HCT116 (cell line): ENCODE data around the gene CACNA2D3. TPM values are rescaled to one million over a fixed set of nuclear protein-coding genes. Genes with fewer than 3 reads are reported as not detected.

ENCODE experiments used
- ATAC-seq: fragments of 200-7000 bp; cut with Tn5 transposase; 2 replicates; pipeline ENCODE4 v1.9.1; 2020; ENCODE audit warnings: mild to moderate bottlenecking, moderate library complexity
- BruUV-seq: library from RNA; stranded (reverse); fragments of 400-500 nt; replicated peaks from 2 replicates; lab custom pipeline; 2021; lab: Mats Ljungman, UMichigan
- CTCF ChIA-PET: fragments of 300-600 bp; sonication (Branson Sonifier 250); formaldehyde crosslinking; loops from one replicate; lab custom pipeline; 2021; ENCODE audit warnings: antibody characterized with exemption; lab: Charles Lee
- POLR2A ChIA-PET: fragments of 300-600, 350-600 bp; sonication (Branson Sonifier 250); formaldehyde crosslinking; loops from one replicate; lab custom pipeline; 2021; ENCODE audit warnings: antibody characterized with exemption; lab: Charles Lee
- RAD21 ChIA-PET, 2 experiments: fragments of 300-600 bp; sonication (Branson Sonifier 250); formaldehyde crosslinking; loops; one replicate each; lab custom pipeline; 2023; ENCODE audit warnings: low total read pairs in 2 of 2; ENCODE audit not compliant: uncharacterized antibody in 2 of 2, unreplicated experiment in 2 of 2, low non-redundant PET in 1 of 2; lab: Charles Lee
- DNase-seq: peaks from one replicate; pipeline ENCODE4 v3.0.0-alpha.2; 2010; ENCODE audit warnings: low read depth, low spot score
- H2AFZ ChIP-seq: fragments of 200-600 bp; shearing (Covaris generic), sonication (generic); 2 replicates; pipeline ENCODE4 v1.6.1; 2017; ENCODE audit warnings: low read depth, mixed run types, mixed read lengths, antibody characterized with exemption, low read length; ENCODE audit not compliant: poor library complexity, severe bottlenecking
- H3K27ac ChIP-seq: 2 replicates; pipeline ENCODE4 v1.5.1; 2012; ENCODE audit warnings: low read depth, low read length
- H3K27me3 ChIP-seq: fragments of 200-600 bp; sonication (generic); 2 replicates; pipeline ENCODE4 v1.6.1; 2016; ENCODE audit warnings: mixed run types, low read length, mixed read lengths; ENCODE audit not compliant: insufficient read depth
- H3K36me3 ChIP-seq, 2 experiments: fragments of 200-500 bp in 1 of 2; fragments of 200-600 bp in 1 of 2; sonication (Bioruptor generic) in 1 of 2; sonication (generic) in 1 of 2; 2 replicates each; pipeline versions ENCODE4 v1.5.1 to v1.6.1; 2014 to 2016; ENCODE audit warnings: low read length in 2 of 2, inconsistent platforms in 1 of 2, mixed read lengths in 1 of 2, mixed run types in 1 of 2; ENCODE audit not compliant: insufficient read depth in 2 of 2, control insufficient read depth in 1 of 2
- H3K4me1 ChIP-seq, 2 experiments: fragments of 200-600 bp in 1 of 2; sonication (generic) in 1 of 2; 2 replicates each; pipeline versions ENCODE4 v1.5.1 to v1.6.1; 2012 to 2017; ENCODE audit warnings: low read length in 2 of 2, inconsistent platforms in 1 of 2, mild to moderate bottlenecking in 1 of 2, mixed read lengths in 1 of 2, mixed run types in 1 of 2, moderate library complexity in 1 of 2; ENCODE audit not compliant: insufficient read depth in 2 of 2, control insufficient read depth in 1 of 2
- H3K4me2 ChIP-seq: fragments of 200-600 bp; sonication (generic); 2 replicates; pipeline ENCODE4 v1.6.1; 2017; ENCODE audit warnings: mixed run types, low read length, mixed read lengths
- H3K4me3 ChIP-seq, 2 experiments: fragments of 200-600 bp in 1 of 2; sonication (generic) in 1 of 2; replicated peaks in 1 of 2; 2 replicates each; pipeline ENCODE4 v1.5.1; 2011 to 2016; ENCODE audit warnings: low read length in 2 of 2, control low read depth in 1 of 2, low read depth in 1 of 2, mild to moderate bottlenecking in 1 of 2, mixed read lengths in 1 of 2, mixed run types in 1 of 2
- H3K79me2 ChIP-seq: fragments of 200-600 bp; sonication (generic); 2 replicates; pipeline ENCODE4 v1.6.1; 2017; ENCODE audit warnings: mild to moderate bottlenecking, mixed run types, low read length, moderate library complexity, mixed read lengths; ENCODE audit not compliant: insufficient read depth
- H3K9ac ChIP-seq: fragments of 200-600 bp; sonication (generic); 2 replicates; pipeline ENCODE4 v1.6.1; 2016; ENCODE audit warnings: low read length, mixed read lengths
- H3K9me2 ChIP-seq: fragments of 200-600 bp; sonication (generic), shearing (Covaris generic); 2 replicates; pipeline ENCODE4 v1.6.1; 2017; ENCODE audit warnings: mixed run types, mild to moderate bottlenecking, moderate library complexity; ENCODE audit not compliant: insufficient read depth
- H3K9me3 ChIP-seq, 2 experiments: fragments of 200-500 bp in 1 of 2; fragments of 200-600 bp in 1 of 2; sonication (Bioruptor generic) in 1 of 2; sonication (generic) in 1 of 2; 2 replicates each; pipeline ENCODE4 v1.6.1; 2014 to 2017; ENCODE audit warnings: low read length in 2 of 2, mixed read lengths in 2 of 2, inconsistent platforms in 1 of 2, low read depth in 1 of 2, mild to moderate bottlenecking in 1 of 2, mixed run types in 1 of 2, moderate library complexity in 1 of 2; ENCODE audit not compliant: control insufficient read depth in 1 of 2, insufficient read depth in 1 of 2
- H4K20me1 ChIP-seq: fragments of 200-600 bp; sonication (generic), shearing (Covaris generic); 2 replicates; pipeline ENCODE4 v1.6.1; 2017; ENCODE audit warnings: mixed run types, mild to moderate bottlenecking, moderate library complexity; ENCODE audit not compliant: insufficient read depth
- POLR2AphosphoS5 ChIP-seq: IDR thresholded peaks from 2 replicates; pipeline ENCODE4 v1.6.1; 2011; ENCODE audit warnings: mild to moderate bottlenecking, low read depth, low read length, moderate library complexity
- REST ChIP-seq: IDR thresholded peaks from 2 replicates; pipeline ENCODE4 v1.6.1; 2012; ENCODE audit warnings: low read depth
- SRF ChIP-seq: IDR thresholded peaks from 2 replicates; pipeline ENCODE4 v1.6.1; 2012; ENCODE audit warnings: low read depth
- YY1 ChIP-seq: IDR thresholded peaks from 2 replicates; pipeline ENCODE4 v1.6.1; 2011; ENCODE audit warnings: low read length, low read depth, moderate library complexity, mild to moderate bottlenecking; ENCODE audit not compliant: insufficient replicate concordance; ENCODE audit errors: extremely low read depth
- intact Hi-C: fragments of 100-400 bp; cut with micrococcal nuclease; formaldehyde crosslinking; loops from 2 replicates; pipeline ENCODE4 v1.10.0; 2022
- total RNA-seq: library from RNA; stranded (reverse); gene quantifications from one replicate; pipeline ENCODE4 v1.2.1, GENCODE V29; 2021; ENCODE audit not compliant: unreplicated experiment

Gene CACNA2D3
- total RNA-seq, 1 experiment from 2014 or later, result 0.20 TPM

GRCh38 chr3:54859184-54859583 is 736.8 kb downstream of the CACNA2D3 start:
- no peak for ATAC-seq
- Histone ChIP-seq H3K79me2 (no peaks in the 10 kb centered on the region), H3K4me1 (no peaks in the 10 kb centered on the region), H3K36me3 (no peaks in the 10 kb centered on the region), H3K4me2 (no peak overlapping the region), H3K9me2 (no peaks in the 10 kb centered on the region), H3K27me3 (no peaks in the 10 kb centered on the region), H4K20me1 (no peaks in the 10 kb centered on the region), H3K9me3 (peaks cover 0 to 6% of the 10 kb centered on the region in 2 experiments; a peak in 1 of 4 replicates), H3K4me3 (no peak overlapping the region), H2AFZ (no peak overlapping the region), H3K9ac (no peak overlapping the region), H3K27ac (no peak overlapping the region)
- TF ChIP-seq SRF (no peak), POLR2AphosphoS5 (no peak), REST (no peak), YY1 (no peak)
- intact Hi-C loops, result loop anchor here (10.0 kb wide), 1 partner anchor 1186 kb away; no protein-coding TSS in a partner anchor
- ChIA-PET RAD21 (no interaction called here), CTCF (no interaction called here), POLR2A (no interaction called here)
- BruUV-seq, result no TSS peak
- no peak for DNase-seq
